CD4-positive, alpha-beta T cell (primary cell): Measurements from ENCODE around the gene C19orf67. TPM values are rescaled to one million over a fixed set of nuclear protein-coding genes. Genes with fewer than 3 reads are reported as not detected.

Source experiments
- ATAC-seq: fragments of 200-7000 bp; cut with Tn5 transposase; one replicate; pipeline ENCODE4 v1.10.0; 2022; ENCODE audit warnings: mild to moderate bottlenecking; ENCODE audit not compliant: poor library complexity
- CTCF ChIA-PET: fragments of 350-600 bp; sonication (Branson Sonifier 250); formaldehyde crosslinking; loops from one replicate; lab custom pipeline; 2021; ENCODE audit warnings: antibody characterized with exemption, inconsistent platforms; lab: Charles Lee
- POLR2A ChIA-PET: fragments of 350-600 bp; sonication (Branson Sonifier 250); formaldehyde crosslinking; loops from one replicate; lab custom pipeline; 2021; ENCODE audit warnings: antibody characterized with exemption, inconsistent platforms; lab: Charles Lee
- DNase-seq, 14 experiments: peaks; one replicate each; pipeline ENCODE4 v3.0.0-alpha.2; 2013 to 2020; ENCODE audit warnings: mixed read lengths in 2 of 14
- H3K27ac ChIP-seq, 2 donors: one replicate each; pipeline versions ENCODE4 v1.5.1 to v1.7.0; 2013; ENCODE audit warnings: low read length in 2 of 2, low read depth in 1 of 2, mild to moderate bottlenecking in 1 of 2
- H3K27me3 ChIP-seq, 2 experiments: 1 replicate in 1 of 2; 2 replicates in 1 of 2; pipeline versions ENCODE4 v1.6.1 to v1.7.0; 2013; ENCODE audit warnings: low read length in 2 of 2, control low read depth in 1 of 2, mild to moderate bottlenecking in 1 of 2, moderate library complexity in 1 of 2; ENCODE audit not compliant: insufficient read depth in 2 of 2, control insufficient read depth in 1 of 2
- H3K36me3 ChIP-seq: one replicate; pipeline ENCODE4 v1.6.1; 2013; ENCODE audit warnings: low read length, control low read depth; ENCODE audit not compliant: insufficient read depth
- H3K4me1 ChIP-seq: one replicate; pipeline ENCODE4 v1.6.1; 2013; ENCODE audit warnings: low read length, control low read depth; ENCODE audit not compliant: insufficient read depth
- H3K4me3 ChIP-seq: one replicate; pipeline ENCODE4 v1.5.1; 2013; ENCODE audit warnings: mild to moderate bottlenecking, low read length, moderate library complexity
- H3K9me3 ChIP-seq, 2 experiments: 1 replicate in 1 of 2; 2 replicates in 1 of 2; pipeline versions ENCODE4 v1.6.1 to v1.7.0; 2013; ENCODE audit warnings: low read length in 2 of 2, mild to moderate bottlenecking in 2 of 2, control low read depth in 1 of 2, moderate library complexity in 1 of 2; ENCODE audit not compliant: control insufficient read depth in 1 of 2, insufficient read depth in 1 of 2
- H3K27ac Mint-ChIP-seq: one replicate; pipeline ENCODE4 v1.8.0; 2020; ENCODE audit warnings: mixed read lengths
- H3K27me3 Mint-ChIP-seq: one replicate; pipeline ENCODE4 v1.8.0; 2021; ENCODE audit warnings: mixed read lengths
- H3K36me3 Mint-ChIP-seq: one replicate; pipeline ENCODE4 v1.8.0; 2021; ENCODE audit warnings: low read depth, mixed read lengths
- H3K4me1 Mint-ChIP-seq: one replicate; pipeline ENCODE4 v1.8.0; 2021; ENCODE audit warnings: low read depth, mixed read lengths
- H3K4me3 Mint-ChIP-seq: one replicate; pipeline ENCODE4 v1.8.0; 2020; ENCODE audit warnings: mild to moderate bottlenecking, mixed read lengths
- H3K9me3 Mint-ChIP-seq: one replicate; pipeline ENCODE4 v1.8.0; 2020; ENCODE audit warnings: mixed read lengths
- CTCF ChIP-seq: fragments of 200-600 bp; IDR thresholded peaks from one replicate; pipeline ENCODE4 v1.8.0; 2022; ENCODE audit warnings: antibody characterized with exemption, mild to moderate bottlenecking
- intact Hi-C, 2 experiments: fragments of 100-400 bp; cut with DNase I in 1 of 2; cut with micrococcal nuclease in 1 of 2; formaldehyde crosslinking; loops; one replicate each; pipeline versions ENCODE4 v1.15.1 to v1.9.0; 2023 to 2025; cut with DNase I, micrococcal nuclease
- total RNA-seq, 174 experiments: library from RNA in 2 of 174; stranded (reverse) in 2 of 174; gene quantifications; one replicate each; pipeline ENCODE4 v1.2.3 and lab custom pipeline; 2021 to 2026

Gene C19orf67
- total RNA-seq, 2 experiments from 2014 or later = not detected

GRCh38 chr19:14055396-14055795 lies 30.2 kb downstream of the C19orf67 start:
- no peak overlapping the region for H3K27ac ChIP-seq
- TF ChIP-seq CTCF = no peak
- Mint-ChIP-seq H3K9me3 (no peaks in the 10 kb centered on the region), H3K27ac (peak overlapping the region; percentile 58), H3K4me1 (peaks cover 20% of the 10 kb centered on the region), H3K36me3 (peaks cover 36% of the 10 kb centered on the region), H3K4me3 (no peak overlapping the region), H3K27me3 (peaks cover 27% of the 10 kb centered on the region)
- no peak for DNase-seq
- ChIA-PET CTCF (no interaction called here), POLR2A (interaction anchor here (0.8 kb wide), 1 partner anchor 15 kb away, joined by 3 read pairs; no protein-coding TSS in a partner anchor)
- peaks cover 24% of the 10 kb centered on the region for H3K36me3 ChIP-seq
- no peak overlapping the region for H3K4me3 ChIP-seq
- peaks cover 24% of the 10 kb centered on the region for H3K4me1 ChIP-seq
- intact Hi-C loops = no loop called here
- no peak for ATAC-seq
- H3K9me3 ChIP-seq = peaks cover 0 to 15% of the 10 kb centered on the region in 2 experiments
- peaks cover 20 to 23% of the 10 kb centered on the region in 2 experiments for H3K27me3 ChIP-seq

GRCh38 chr19:14054721-14055120 lies 30.9 kb downstream of the C19orf67 start:
- no peaks in the 10 kb centered on the region for H3K9me3 Mint-ChIP-seq
- DNase-seq = no peak
- H3K27me3 Mint-ChIP-seq = peaks cover 20% of the 10 kb centered on the region
- H3K27ac Mint-ChIP-seq = peak overlapping the region; percentile 8
- POLR2A ChIA-PET = interaction anchor here (0.8 kb wide), 1 partner anchor 16 kb away, joined by 3 read pairs; no protein-coding TSS in a partner anchor
- H3K27me3 ChIP-seq = peaks cover 16 to 21% of the 10 kb centered on the region in 2 experiments
- peaks cover 20% of the 10 kb centered on the region for H3K4me1 Mint-ChIP-seq
- peaks cover 24% of the 10 kb centered on the region for H3K4me1 ChIP-seq
- no peak overlapping the region for H3K4me3 Mint-ChIP-seq
- H3K36me3 ChIP-seq = peaks cover 30% of the 10 kb centered on the region
- no peak overlapping the region for H3K27ac ChIP-seq
- no peak for ATAC-seq
- H3K9me3 ChIP-seq = peaks cover 0 to 15% of the 10 kb centered on the region in 2 experiments
- intact Hi-C loops = no loop called here
- H3K36me3 Mint-ChIP-seq = peaks cover 42% of the 10 kb centered on the region
- H3K4me3 ChIP-seq = no peak overlapping the region
- TF ChIP-seq CTCF = no peak
- CTCF ChIA-PET = no interaction called here

GRCh38 chr19:14054099-14054498 lies 31.5 kb downstream of the C19orf67 start:
- no peak overlapping the region for H3K27ac ChIP-seq
- ChIA-PET CTCF (interaction anchor here (1.3 kb wide), 1 partner anchor 94 kb away, joined by 3 read pairs; no protein-coding TSS in a partner anchor), POLR2A (no interaction called here)
- intact Hi-C loops = no loop called here
- H3K4me1 Mint-ChIP-seq = peaks cover 20% of the 10 kb centered on the region
- no peak overlapping the region for H3K4me3 Mint-ChIP-seq
- no peaks in the 10 kb centered on the region for H3K9me3 Mint-ChIP-seq
- no peak for ATAC-seq
- H3K27me3 Mint-ChIP-seq = peaks cover 16% of the 10 kb centered on the region
- peaks cover 47% of the 10 kb centered on the region for H3K36me3 Mint-ChIP-seq
- H3K4me1 ChIP-seq = peaks cover 21% of the 10 kb centered on the region
- peaks cover 13 to 15% of the 10 kb centered on the region in 2 experiments for H3K27me3 ChIP-seq
- peak overlapping the region; percentile 8 for H3K27ac Mint-ChIP-seq
- H3K4me3 ChIP-seq = no peak overlapping the region
- H3K9me3 ChIP-seq = peaks cover 0 to 15% of the 10 kb centered on the region in 2 experiments
- no peak for DNase-seq
- TF ChIP-seq CTCF = no peak
- peaks cover 34% of the 10 kb centered on the region for H3K36me3 ChIP-seq
